Central memory CD8-positive, alpha-beta T cell (primary cell): ENCODE data around the gene PGAM2.

Source experiments
- ATAC-seq: fragments of 150-1000 bp; cut with Tn5 transposase; replicated peaks from 2 replicates; pipeline ENCODE4 v1.10.0; 2022; ENCODE audit warnings: mild to moderate bottlenecking, moderate FRiP score, moderate number of reproducible peaks; ENCODE audit not compliant: poor library complexity, severe bottlenecking; ENCODE audit errors: extremely low read depth
- DNase-seq, 2 donors: peaks; one replicate each; pipeline ENCODE4 v3.0.0; 2021; ENCODE audit warnings: low spot score in 2 of 2
- H3K27ac Mint-ChIP-seq: one replicate; pipeline ENCODE4 v1.8.0; 2022; ENCODE audit warnings: low read depth, mild to moderate bottlenecking, moderate library complexity, mixed read lengths
- H3K27me3 Mint-ChIP-seq: one replicate; pipeline ENCODE4 v1.8.0; 2022; ENCODE audit warnings: mixed read lengths
- H3K36me3 Mint-ChIP-seq: one replicate; pipeline ENCODE4 v1.8.0; 2022; ENCODE audit warnings: mild to moderate bottlenecking, moderate library complexity, mixed read lengths; ENCODE audit not compliant: insufficient read depth
- H3K4me1 Mint-ChIP-seq: one replicate; pipeline ENCODE4 v1.8.0; 2022; ENCODE audit warnings: mixed read lengths
- H3K4me3 Mint-ChIP-seq: one replicate; pipeline ENCODE4 v1.8.0; 2022; ENCODE audit warnings: mild to moderate bottlenecking, moderate library complexity, mixed read lengths
- H3K9me3 Mint-ChIP-seq: one replicate; pipeline ENCODE4 v1.8.0; 2022; ENCODE audit warnings: mixed read lengths

The PGAM2 gene

DNA sequence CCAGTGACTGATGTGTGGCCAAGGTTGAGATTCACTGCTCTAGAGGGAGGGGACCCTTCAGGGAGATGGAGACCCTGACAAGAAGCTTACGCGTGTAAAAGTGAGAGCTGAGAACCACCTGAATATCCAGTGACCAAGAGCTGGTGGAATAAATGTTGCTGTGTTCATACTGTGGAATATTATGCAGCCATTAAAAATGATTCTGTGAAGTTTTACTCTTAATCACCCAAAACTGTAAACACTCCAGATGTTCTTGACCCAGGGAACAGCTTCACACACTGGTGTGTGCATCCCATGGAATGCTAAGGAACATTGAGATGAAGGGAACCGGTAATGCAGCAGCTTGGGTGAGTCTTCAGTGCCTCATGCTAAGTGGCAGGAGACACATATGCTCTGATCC lies 21.3 kb upstream of the PGAM2 start:
- Mint-ChIP-seq H3K27ac (no peak overlapping the region), H3K9me3 (no peaks in the 10 kb centered on the region), H3K4me1 (peaks cover 12% of the 10 kb centered on the region), H3K4me3 (no peak overlapping the region), H3K27me3 (peaks cover 10% of the 10 kb centered on the region), H3K36me3 (peaks cover 2% of the 10 kb centered on the region)
- DNase-seq (no peak), ATAC-seq (no peak)

DNA sequence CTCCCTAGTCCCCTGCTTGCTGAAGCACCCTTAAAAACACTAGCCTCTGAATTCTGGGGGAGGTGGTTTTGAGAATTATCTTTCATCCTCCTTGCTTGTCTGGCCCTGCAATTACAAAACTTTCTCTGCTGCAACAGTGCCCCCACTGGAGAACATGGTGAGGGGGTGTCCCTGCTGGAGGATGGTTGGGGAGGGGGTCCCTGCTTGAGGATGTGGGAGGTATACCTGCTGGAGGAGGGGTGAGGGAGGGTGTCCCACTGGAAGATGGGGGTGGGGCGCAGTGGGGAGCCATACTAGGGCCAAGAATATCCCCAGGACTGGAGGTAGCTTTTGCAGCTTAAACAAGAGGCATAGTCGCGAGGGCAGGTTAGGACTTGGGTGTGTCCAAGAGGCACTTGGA lies 20.2 kb upstream of the PGAM2 start:
- Mint-ChIP-seq H3K4me1 (peaks cover 23% of the 10 kb centered on the region), H3K27ac (no peak overlapping the region)

DNA sequence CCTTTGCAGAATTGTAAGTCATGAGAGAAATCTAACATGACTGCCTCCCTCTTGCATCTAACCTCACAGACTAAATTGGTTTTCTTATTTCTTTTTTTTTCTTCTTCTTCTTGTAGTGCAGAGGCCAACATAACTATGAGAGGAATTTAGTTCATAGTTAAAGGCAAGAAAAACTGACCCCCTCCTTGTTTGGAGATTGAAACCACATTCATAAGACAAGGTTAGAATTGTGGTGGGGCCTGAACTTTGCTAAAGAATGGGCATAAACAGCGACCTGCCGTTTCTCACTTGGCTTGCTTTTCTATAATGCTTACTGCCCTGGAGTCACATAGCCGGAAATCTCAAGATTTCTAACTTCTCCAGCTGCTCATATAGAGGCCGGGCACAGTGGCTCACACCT lies 19.3 kb upstream of the PGAM2 start:
- Mint-ChIP-seq H3K9me3 (no peaks in the 10 kb centered on the region), H3K27ac (no peak overlapping the region), H3K27me3 (no peaks in the 10 kb centered on the region), H3K4me3 (no peak overlapping the region), H3K4me1 (peaks cover 24% of the 10 kb centered on the region), H3K36me3 (peaks cover 10% of the 10 kb centered on the region)
- no peak for ATAC-seq
- DNase-seq = no peak

More for the DNA sequence above, 20.2 kb upstream of the PGAM2 start:
- ATAC-seq (no peak), DNase-seq (no peak)
- no peaks in the 10 kb centered on the region for H3K9me3 Mint-ChIP-seq
- H3K4me3 Mint-ChIP-seq = no peak overlapping the region
- H3K36me3 Mint-ChIP-seq = peaks cover 6% of the 10 kb centered on the region
- H3K27me3 Mint-ChIP-seq = peaks cover 2% of the 10 kb centered on the region

DNA sequence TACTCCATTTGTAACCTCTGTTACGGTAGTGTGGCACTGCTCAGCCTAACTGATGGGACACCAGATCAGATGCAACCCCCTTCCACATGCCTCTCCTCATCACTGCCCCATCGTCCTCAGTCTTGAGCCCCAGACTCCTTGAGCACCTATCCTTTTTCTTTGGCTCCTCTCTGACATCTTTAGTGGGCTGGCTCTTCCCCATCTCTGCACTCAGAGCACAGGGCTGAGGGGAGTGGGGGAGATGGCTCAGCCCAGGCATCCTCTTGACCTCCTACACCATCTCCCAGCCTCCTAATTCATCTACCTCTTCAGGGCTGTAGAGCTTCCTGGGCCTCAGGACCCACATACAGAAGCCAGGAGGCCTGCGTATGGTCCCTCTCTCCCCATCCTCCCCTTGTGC lies 18.4 kb upstream of the PGAM2 start:
- peaks cover 24% of the 10 kb centered on the region for H3K4me1 Mint-ChIP-seq
- H3K4me3 Mint-ChIP-seq = peak overlapping the region; percentile 84
- peaks cover 10% of the 10 kb centered on the region for H3K36me3 Mint-ChIP-seq
- no peak for ATAC-seq
- no peaks in the 10 kb centered on the region for H3K27me3 Mint-ChIP-seq
- no peak for DNase-seq
- peak overlapping the region; percentile 50 for H3K27ac Mint-ChIP-seq
- H3K9me3 Mint-ChIP-seq = no peaks in the 10 kb centered on the region

DNA sequence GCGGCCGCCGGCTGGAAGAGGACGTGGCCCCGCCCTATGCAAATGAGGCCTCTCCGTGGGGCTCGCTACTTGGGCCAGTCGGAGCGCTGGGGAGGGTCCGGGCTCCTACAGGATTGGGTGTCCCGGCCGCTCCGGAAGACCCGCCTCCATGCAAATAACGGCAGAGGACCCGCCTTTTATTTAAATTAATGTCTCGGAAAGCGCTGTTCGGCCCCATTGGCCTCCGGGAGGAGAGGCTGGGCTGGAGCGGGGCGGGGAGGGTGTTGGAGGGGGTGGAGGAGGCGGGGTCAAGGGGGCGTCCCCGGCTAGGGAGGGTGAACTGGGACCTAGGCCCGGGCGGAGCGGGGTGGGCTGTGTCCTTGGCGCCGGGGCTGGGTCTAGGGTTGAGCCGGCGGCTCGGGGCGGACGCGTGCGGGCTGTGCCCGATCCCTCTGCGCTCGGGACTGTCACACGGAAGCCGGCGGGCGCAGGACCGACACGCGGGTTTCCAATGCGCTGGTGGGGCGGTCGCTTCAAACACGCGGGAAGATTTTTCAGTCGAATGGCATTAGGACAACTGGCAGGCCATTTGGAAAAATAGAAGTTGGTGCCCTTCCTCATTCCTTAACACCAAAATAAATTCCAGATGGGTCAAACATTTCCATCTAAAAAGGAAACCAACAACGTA lies 17.3 kb upstream of the PGAM2 start:
- H3K36me3 Mint-ChIP-seq = peaks cover 15% of the 10 kb centered on the region
- no peaks in the 10 kb centered on the region for H3K9me3 Mint-ChIP-seq
- peak overlapping the region; percentile 89 for H3K27ac Mint-ChIP-seq
- peak overlapping the region; percentile 84 for H3K4me3 Mint-ChIP-seq
- peaks cover 35% of the 10 kb centered on the region for H3K4me1 Mint-ChIP-seq
- H3K27me3 Mint-ChIP-seq = no peaks in the 10 kb centered on the region
- DNase-seq (peak; percentile 90 to 96), ATAC-seq (peak; percentile 93)

DNA sequence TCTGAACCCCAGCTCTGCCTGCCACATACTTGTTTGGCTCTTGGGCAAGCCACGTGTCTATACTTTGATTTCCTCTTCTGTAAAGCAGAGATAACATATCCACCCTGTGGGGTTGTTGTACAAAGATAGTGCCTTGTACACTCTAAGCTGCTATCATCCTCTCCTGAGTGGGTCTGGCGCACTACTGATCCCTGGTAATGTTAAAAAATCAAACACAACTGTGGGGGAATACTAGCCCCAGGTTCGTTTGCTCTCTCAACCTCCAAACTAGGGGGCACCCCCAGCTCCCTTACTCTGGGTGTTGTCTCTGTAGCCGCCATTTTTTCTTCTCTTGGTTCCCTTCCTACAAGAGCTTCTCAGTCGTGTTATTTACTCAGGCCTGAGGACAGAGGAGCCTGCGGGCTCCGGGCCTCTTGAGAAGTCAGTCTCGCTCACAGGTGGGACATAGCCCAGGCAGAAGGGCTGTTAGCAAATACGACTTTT lies 15.9 kb upstream of the PGAM2 start:
- H3K9me3 Mint-ChIP-seq = no peaks in the 10 kb centered on the region

DNA sequence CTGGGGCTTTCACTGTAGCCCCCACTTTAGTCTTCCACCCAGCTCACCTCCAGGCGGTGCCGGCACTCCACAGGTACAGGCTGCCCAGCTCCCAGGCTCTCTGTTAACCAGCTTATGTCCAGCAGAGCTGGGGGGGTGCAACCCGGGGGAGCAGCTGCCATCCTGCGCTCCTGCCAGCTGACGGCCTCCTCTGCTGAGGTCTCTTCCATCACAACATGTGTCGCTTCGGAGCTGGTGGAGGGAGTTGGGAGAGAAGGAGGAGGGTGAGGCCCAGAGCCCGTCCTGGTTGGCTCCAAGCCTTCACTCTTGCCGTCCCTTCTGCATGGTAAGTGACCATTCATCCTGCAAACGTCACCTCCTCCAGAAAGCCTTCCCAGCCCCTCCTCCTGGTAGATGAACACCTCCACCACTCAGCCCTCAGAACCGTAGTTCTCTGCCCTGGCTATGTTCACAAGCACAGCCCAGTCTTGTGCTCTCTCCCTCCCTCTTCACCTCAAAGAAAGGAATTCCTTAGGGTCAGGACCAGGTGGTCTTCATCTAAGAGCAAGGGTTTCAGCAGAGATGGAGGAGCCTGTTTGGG lies 15.4 kb upstream of the PGAM2 start:
- Mint-ChIP-seq H3K27me3 (no peaks in the 10 kb centered on the region), H3K27ac (peak overlapping the region; percentile 89), H3K9me3 (no peaks in the 10 kb centered on the region), H3K36me3 (peaks cover 20% of the 10 kb centered on the region), H3K4me1 (peaks cover 38% of the 10 kb centered on the region), H3K4me3 (peak overlapping the region; percentile 84)
- DNase-seq (no peak), ATAC-seq (no peak)

More for the DNA sequence above, 15.9 kb upstream of the PGAM2 start:
- ATAC-seq (no peak), DNase-seq (no peak)
- Mint-ChIP-seq H3K4me3 (peak overlapping the region; percentile 84), H3K27me3 (no peaks in the 10 kb centered on the region), H3K4me1 (peaks cover 38% of the 10 kb centered on the region), H3K36me3 (peaks cover 18% of the 10 kb centered on the region), H3K27ac (peak overlapping the region; percentile 89)

DNA sequence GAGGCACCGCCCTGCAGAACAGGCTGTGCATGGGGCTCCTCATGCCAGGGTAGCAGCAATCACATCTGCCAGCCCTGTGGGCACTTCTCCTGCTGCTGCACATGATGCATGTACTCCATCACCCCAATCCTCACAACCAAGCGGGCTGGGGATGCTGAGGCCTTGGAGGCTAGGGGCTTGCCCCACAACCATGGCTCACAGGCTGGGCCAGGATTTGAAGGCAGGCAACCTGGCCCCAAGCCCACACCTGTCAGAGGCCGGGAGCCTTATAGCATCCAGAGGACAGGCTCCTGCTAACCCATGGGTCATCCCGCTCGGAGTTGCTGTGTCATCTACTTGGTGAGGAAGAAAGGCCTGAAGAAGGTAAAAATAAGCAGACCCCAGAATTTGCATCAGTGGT lies 14.8 kb upstream of the PGAM2 start:
- H3K4me3 Mint-ChIP-seq = no peak overlapping the region
- peaks cover 38% of the 10 kb centered on the region for H3K4me1 Mint-ChIP-seq
- ATAC-seq = no peak
- H3K36me3 Mint-ChIP-seq = peaks cover 25% of the 10 kb centered on the region
- no peaks in the 10 kb centered on the region for H3K27me3 Mint-ChIP-seq
- H3K27ac Mint-ChIP-seq = no peak overlapping the region
- no peak for DNase-seq
- H3K9me3 Mint-ChIP-seq = no peaks in the 10 kb centered on the region

DNA sequence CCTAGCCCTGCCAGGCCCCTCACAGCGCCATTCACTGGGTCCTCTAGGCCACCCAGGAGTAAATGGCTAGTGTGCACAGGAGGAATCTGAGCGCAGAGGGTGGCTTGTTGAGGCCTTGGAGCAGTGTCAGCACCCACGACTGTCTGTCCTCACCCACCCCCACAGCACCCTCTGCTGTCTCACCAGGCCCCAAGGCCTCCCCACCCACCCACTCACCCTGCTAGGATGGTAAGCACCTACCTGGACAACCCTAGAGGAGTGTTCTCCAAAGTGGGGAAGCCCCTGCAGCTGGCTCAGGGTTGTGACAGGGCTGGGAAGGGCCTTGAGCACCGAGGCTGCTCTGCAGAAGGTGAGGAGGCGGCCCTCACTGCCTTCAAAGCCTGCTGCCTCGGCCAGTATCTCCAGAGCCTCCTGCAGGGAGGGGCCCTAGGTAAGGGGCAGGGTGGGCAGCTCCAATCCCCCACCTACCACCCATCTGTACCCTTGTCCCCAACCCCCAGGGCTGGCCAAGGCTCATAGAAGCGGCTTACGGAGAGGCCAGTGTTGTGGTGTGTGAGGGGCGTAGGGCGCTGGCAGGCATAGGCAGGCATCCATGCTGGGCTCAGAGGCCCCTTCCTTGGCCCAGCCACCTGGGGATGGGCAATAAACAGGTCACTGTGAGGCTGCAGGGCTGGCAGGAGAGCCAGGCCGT lies 14.1 kb upstream of the PGAM2 start:
- no peaks in the 10 kb centered on the region for H3K27me3 Mint-ChIP-seq
- peaks cover 38% of the 10 kb centered on the region for H3K4me1 Mint-ChIP-seq
- ATAC-seq = no peak
- H3K4me3 Mint-ChIP-seq = no peak overlapping the region
- no peak for DNase-seq
- H3K9me3 Mint-ChIP-seq = no peaks in the 10 kb centered on the region
- H3K27ac Mint-ChIP-seq = no peak overlapping the region
- peaks cover 30% of the 10 kb centered on the region for H3K36me3 Mint-ChIP-seq

DNA sequence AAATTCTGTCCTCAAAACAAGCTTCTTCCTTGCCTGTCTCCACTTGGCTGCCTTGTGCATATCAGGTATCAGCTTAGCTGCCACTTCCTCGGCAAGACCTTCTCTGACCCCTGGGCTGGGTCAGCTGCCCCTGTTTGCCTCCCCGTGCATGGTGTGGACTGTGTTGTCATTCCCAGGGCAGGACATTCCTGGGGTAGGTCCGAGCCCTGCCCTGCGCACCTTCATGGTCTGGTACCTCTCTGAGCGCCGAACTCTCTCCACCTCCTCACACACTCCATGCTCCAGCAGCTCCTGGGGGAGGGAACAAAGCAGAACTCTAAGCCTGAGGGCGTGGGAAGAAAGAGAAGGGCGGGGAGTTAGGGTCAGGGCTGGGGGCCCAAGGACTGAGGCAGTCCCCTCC lies 13.2 kb upstream of the PGAM2 start:
- Mint-ChIP-seq H3K27me3 (no peaks in the 10 kb centered on the region), H3K4me1 (peaks cover 33% of the 10 kb centered on the region), H3K27ac (no peak overlapping the region), H3K36me3 (peaks cover 30% of the 10 kb centered on the region), H3K9me3 (no peaks in the 10 kb centered on the region), H3K4me3 (no peak overlapping the region)
- no peak for ATAC-seq
- DNase-seq = no peak

DNA sequence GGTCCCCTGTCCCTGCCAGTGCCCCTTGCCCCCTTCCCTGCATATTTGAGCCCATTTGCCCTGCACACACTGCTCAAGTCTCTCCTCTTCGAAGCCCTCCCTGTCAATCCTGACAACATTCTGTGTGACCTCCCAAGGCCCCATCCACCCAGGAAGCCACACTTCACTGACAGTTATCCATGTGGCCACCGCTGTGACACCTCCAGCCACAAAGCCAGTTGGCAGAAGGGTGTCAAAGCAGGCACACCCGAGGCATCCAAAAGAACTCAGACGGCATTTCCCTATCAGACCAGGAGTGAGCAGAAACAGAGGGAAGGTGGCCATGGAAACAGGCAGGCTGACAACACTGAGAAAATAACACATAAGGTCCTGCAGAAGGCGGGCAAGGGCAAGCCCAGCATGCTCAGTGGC lies 12.3 kb upstream of the PGAM2 start:
- Mint-ChIP-seq H3K27ac (peak overlapping the region; percentile 9), H3K9me3 (no peaks in the 10 kb centered on the region), H3K27me3 (no peaks in the 10 kb centered on the region), H3K4me3 (no peak overlapping the region), H3K4me1 (peaks cover 32% of the 10 kb centered on the region), H3K36me3 (peaks cover 30% of the 10 kb centered on the region)
- no peak for DNase-seq
- no peak for ATAC-seq

DNA sequence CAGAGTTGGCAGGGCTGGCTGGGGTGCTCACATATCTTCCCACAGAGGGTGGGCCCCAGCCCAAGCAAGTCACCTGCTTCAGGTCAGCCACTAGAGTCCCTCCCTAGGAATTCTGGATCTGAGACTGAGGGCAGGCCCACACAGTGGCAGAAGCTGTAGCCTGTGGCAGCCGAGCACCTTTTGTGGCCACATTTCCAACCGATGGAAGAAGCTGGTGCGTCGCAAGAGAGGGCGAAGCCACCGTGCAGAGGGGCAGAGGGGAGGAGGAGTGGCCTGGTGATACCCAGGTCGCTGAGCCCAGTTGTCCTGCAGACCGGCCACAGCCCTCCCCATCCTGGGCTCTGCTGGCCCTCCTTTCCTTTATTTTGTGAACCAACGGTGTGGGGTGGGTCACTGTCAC lies 11.7 kb upstream of the PGAM2 start:
- ATAC-seq (no peak), DNase-seq (no peak)
- no peaks in the 10 kb centered on the region for H3K9me3 Mint-ChIP-seq
- H3K4me3 Mint-ChIP-seq = no peak overlapping the region
- H3K36me3 Mint-ChIP-seq = peaks cover 30% of the 10 kb centered on the region
- H3K27ac Mint-ChIP-seq = no peak overlapping the region
- H3K4me1 Mint-ChIP-seq = peaks cover 30% of the 10 kb centered on the region
- no peaks in the 10 kb centered on the region for H3K27me3 Mint-ChIP-seq
